CD4-positive, alpha-beta memory T cell (primary cell): Measurements from ENCODE around the gene TFIP11. TPM values are rescaled to one million over a fixed set of nuclear protein-coding genes. Genes with fewer than 3 reads are reported as not detected.

Experiments
- CTCF ChIA-PET: fragments of 350-600 bp; sonication (Branson Sonifier 250); formaldehyde crosslinking; loops from one replicate; lab custom pipeline; 2021; ENCODE audit warnings: inconsistent platforms; ENCODE audit not compliant: partially characterized antibody; lab: Charles Lee
- POLR2A ChIA-PET: fragments of 350-600 bp; sonication (Branson Sonifier 250); formaldehyde crosslinking; loops from one replicate; lab custom pipeline; 2021; ENCODE audit not compliant: partially characterized antibody; lab: Charles Lee
- DNase-seq, 5 donors: peaks; one replicate each; pipeline versions ENCODE4 v3.0.0 to v3.0.0-alpha.2; 2020 to 2022; ENCODE audit warnings: mixed read lengths in 1 of 5
- H3K27ac ChIP-seq: one replicate; pipeline ENCODE4 v1.7.0; 2013; ENCODE audit warnings: low read depth, low read length
- H3K27me3 ChIP-seq: 2 replicates; pipeline ENCODE4 v1.7.0; 2013; ENCODE audit warnings: mild to moderate bottlenecking, low read length, moderate library complexity; ENCODE audit not compliant: insufficient read depth
- H3K36me3 ChIP-seq: 2 replicates; pipeline ENCODE4 v1.7.0; 2013; ENCODE audit warnings: mild to moderate bottlenecking, low read length, moderate library complexity; ENCODE audit not compliant: insufficient read depth
- H3K4me1 ChIP-seq: 2 replicates; pipeline ENCODE4 v1.7.0; 2013; ENCODE audit warnings: mild to moderate bottlenecking, low read length, moderate library complexity; ENCODE audit not compliant: insufficient read depth
- H3K4me3 ChIP-seq, 2 donors: one replicate each; pipeline ENCODE4 v1.7.0; 2013; ENCODE audit warnings: low read length in 2 of 2, mild to moderate bottlenecking in 1 of 2
- H3K9me3 ChIP-seq, 2 donors: one replicate each; pipeline ENCODE4 v1.7.0; 2013; ENCODE audit warnings: low read length in 2 of 2, control low read depth in 1 of 2; ENCODE audit not compliant: control insufficient read depth in 1 of 2
- H3K27ac Mint-ChIP-seq, 7 donors: one replicate each; pipeline ENCODE4 v1.8.0; 2020 to 2021; ENCODE audit warnings: mixed read lengths in 7 of 7, mild to moderate bottlenecking in 6 of 7, inconsistent platforms in 3 of 7, moderate library complexity in 3 of 7
- H3K27me3 Mint-ChIP-seq, 2 donors: one replicate each; pipeline ENCODE4 v1.8.0; 2020 to 2021; ENCODE audit warnings: mixed read lengths in 2 of 2
- H3K36me3 Mint-ChIP-seq, 2 donors: one replicate each; pipeline ENCODE4 v1.8.0; 2020 to 2021; ENCODE audit warnings: mixed read lengths in 2 of 2, inconsistent platforms in 1 of 2, mild to moderate bottlenecking in 1 of 2
- H3K4me1 Mint-ChIP-seq, 4 donors: one replicate each; pipeline ENCODE4 v1.8.0; 2020 to 2021; ENCODE audit warnings: mixed read lengths in 4 of 4, mild to moderate bottlenecking in 1 of 4
- H3K4me3 Mint-ChIP-seq, 8 donors: one replicate each; pipeline ENCODE4 v1.8.0; 2020 to 2021; ENCODE audit warnings: mixed read lengths in 8 of 8, mild to moderate bottlenecking in 7 of 8, moderate library complexity in 6 of 8, inconsistent platforms in 3 of 8
- H3K9me3 Mint-ChIP-seq, 8 donors: one replicate each; pipeline ENCODE4 v1.8.0; 2020 to 2021; ENCODE audit warnings: mixed read lengths in 8 of 8, mild to moderate bottlenecking in 5 of 8, inconsistent platforms in 3 of 8, moderate library complexity in 1 of 8
- intact Hi-C: fragments of 100-400 bp; cut with micrococcal nuclease; formaldehyde crosslinking; loops from one replicate; pipeline ENCODE4 v1.15.1; 2023
- polyA plus RNA-seq, 2 donors: library from polyadenylated mRNA; unstranded; fragments of 300-500 nt; fragmentation: Illumina TruSeq; gene quantifications; one replicate each; pipeline ENCODE4 v1.2.3, GENCODE V29; 2021
- total RNA-seq, 2 experiments: library from RNA; stranded (reverse); gene quantifications; one replicate each; pipeline ENCODE4 v1.2.3, GENCODE V29; 2021

TFIP11 gene
- total and polyA plus RNA-seq, 4 experiments from 2014 or later = 22.2 to 74.5 (median 59.0) TPM

DNA sequence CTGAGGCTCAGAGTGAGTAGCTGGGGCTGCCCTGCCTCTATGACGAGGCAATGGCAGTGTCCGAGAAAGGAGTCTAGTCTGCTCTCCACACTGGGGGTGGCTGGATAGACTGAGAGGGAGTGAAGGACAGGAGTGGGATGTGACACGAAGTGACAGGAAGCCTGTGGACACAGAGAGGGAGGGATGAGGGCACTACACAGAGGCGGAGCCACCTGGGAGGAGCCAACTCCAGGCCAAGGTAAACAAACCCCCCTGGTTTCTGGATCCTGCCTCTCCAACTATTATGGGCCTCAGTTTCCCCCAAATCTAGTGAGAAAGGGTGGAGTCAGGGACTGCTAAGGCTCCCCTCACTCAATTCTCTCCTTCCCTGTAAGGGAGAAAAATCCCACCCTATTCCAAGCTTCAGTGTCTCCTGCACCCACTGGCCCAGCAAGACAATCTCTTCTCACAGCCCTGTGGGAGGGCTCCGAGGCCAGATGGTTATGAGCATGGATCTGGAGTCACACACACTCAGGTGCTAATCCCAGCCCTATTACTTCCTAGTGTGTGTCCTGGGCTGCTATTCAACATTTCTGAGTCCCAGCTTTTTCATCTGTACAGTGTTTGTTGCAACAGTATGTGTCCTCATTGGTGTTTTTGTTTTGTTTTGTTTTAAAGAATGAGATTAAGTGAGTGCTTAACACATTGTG lies 58.3 kb downstream of the TFIP11 start:
- no peak overlapping the region for H3K4me3 ChIP-seq
- peaks cover 32% of the 10 kb centered on the region for H3K36me3 ChIP-seq
- no peaks in the 10 kb centered on the region for H3K9me3 Mint-ChIP-seq
- no peaks in the 10 kb centered on the region for H3K27me3 ChIP-seq
- H3K4me3 Mint-ChIP-seq = peak overlapping the region in 1 of 8 donors; percentile 48
- no peak overlapping the region for H3K27ac ChIP-seq
- no peaks in the 10 kb centered on the region for H3K9me3 ChIP-seq
- ChIA-PET CTCF (interaction anchor here (1.2 kb wide), 1 partner anchor 9 kb away, joined by 4 read pairs; no protein-coding TSS in a partner anchor), POLR2A (no interaction called here)
- H3K36me3 Mint-ChIP-seq = peaks cover 39 to 59% of the 10 kb centered on the region in 2 donors
- H3K27ac Mint-ChIP-seq = peak overlapping the region in 2 of 7 donors; percentile 48 to 62
- intact Hi-C loops = no loop called here
- no peak for DNase-seq
- H3K27me3 Mint-ChIP-seq = no peaks in the 10 kb centered on the region
- H3K4me1 ChIP-seq = no peaks in the 10 kb centered on the region
- H3K4me1 Mint-ChIP-seq = no peaks in the 10 kb centered on the region

- intact Hi-C loops = no loop called here
- peaks cover 31% of the 10 kb centered on the region for H3K36me3 ChIP-seq
Measured at GRCh38 chr22:26453216-26453615, 59.1 kb downstream of the TFIP11 start.

GRCh38 chr22:26452236-26453016 lies 59.8 kb downstream of the TFIP11 start:
- Mint-ChIP-seq H3K4me3 (no peak overlapping the region), H3K27me3 (no peaks in the 10 kb centered on the region), H3K4me1 (no peaks in the 10 kb centered on the region), H3K9me3 (no peaks in the 10 kb centered on the region), H3K36me3 (peaks cover 37 to 50% of the 10 kb centered on the region in 2 donors), H3K27ac (no peak overlapping the region)
- intact Hi-C loops = no loop called here
- Histone ChIP-seq H3K4me1 (no peaks in the 10 kb centered on the region), H3K4me3 (no peak overlapping the region), H3K36me3 (peaks cover 23% of the 10 kb centered on the region), H3K27me3 (no peaks in the 10 kb centered on the region), H3K27ac (no peak overlapping the region), H3K9me3 (no peaks in the 10 kb centered on the region)
- no peak for DNase-seq
- ChIA-PET CTCF (interaction anchor here (1.2 kb wide), 1 partner anchor 10 kb away, joined by 4 read pairs; no protein-coding TSS in a partner anchor), POLR2A (no interaction called here)

More at GRCh38 chr22:26453216-26453615, 59.1 kb downstream of the TFIP11 start:
- ChIA-PET POLR2A (no interaction called here), CTCF (interaction anchor here (1.2 kb wide), 1 partner anchor 9 kb away, joined by 4 read pairs; no protein-coding TSS in a partner anchor)
- no peaks in the 10 kb centered on the region for H3K27me3 ChIP-seq
- H3K27ac ChIP-seq = no peak overlapping the region
- no peak overlapping the region for H3K4me3 ChIP-seq
- Mint-ChIP-seq H3K4me3 (no peak overlapping the region), H3K36me3 (peaks cover 37 to 57% of the 10 kb centered on the region in 2 donors), H3K27me3 (no peaks in the 10 kb centered on the region), H3K9me3 (no peaks in the 10 kb centered on the region), H3K27ac (no peak overlapping the region), H3K4me1 (no peaks in the 10 kb centered on the region)
- no peak for DNase-seq
- no peaks in the 10 kb centered on the region for H3K4me1 ChIP-seq
- no peaks in the 10 kb centered on the region for H3K9me3 ChIP-seq

- no peaks in the 10 kb centered on the region for H3K27me3 Mint-ChIP-seq
- DNase-seq = no peak
- H3K27me3 ChIP-seq = no peaks in the 10 kb centered on the region
- H3K36me3 Mint-ChIP-seq = peaks cover 29 to 39% of the 10 kb centered on the region in 2 donors
- intact Hi-C loops = no loop called here
- H3K9me3 Mint-ChIP-seq = no peaks in the 10 kb centered on the region
- H3K4me1 Mint-ChIP-seq = peaks cover 0 to 2% (median 0%) of the 10 kb centered on the region in 4 donors
- peak overlapping the region in 1 of 7 donors; percentile 29 for H3K27ac Mint-ChIP-seq
- H3K36me3 ChIP-seq = peaks cover 18% of the 10 kb centered on the region
- H3K4me3 Mint-ChIP-seq = no peak overlapping the region
- ChIA-PET POLR2A (no interaction called here), CTCF (interaction anchor here (0.9 kb wide), 1 partner anchor 84 kb away, joined by 3 read pairs; no protein-coding TSS in a partner anchor)
- H3K27ac ChIP-seq = no peak overlapping the region
- no peak overlapping the region for H3K4me3 ChIP-seq
- no peaks in the 10 kb centered on the region for H3K9me3 ChIP-seq
- no peaks in the 10 kb centered on the region for H3K4me1 ChIP-seq
Measured at GRCh38 chr22:26450453-26451185, 61.7 kb downstream of the TFIP11 start.

GRCh38 chr22:26448941-26449340 lies 63.3 kb downstream of the TFIP11 start:
- no peaks in the 10 kb centered on the region for H3K27me3 ChIP-seq
- POLR2A ChIA-PET = interaction anchor here (0.6 kb wide), 1 partner anchor 10 kb away, joined by 3 read pairs; no protein-coding TSS in a partner anchor
- H3K27ac ChIP-seq = no peak overlapping the region
- peaks cover 23 to 35% of the 10 kb centered on the region in 2 donors for H3K36me3 Mint-ChIP-seq
- H3K4me1 Mint-ChIP-seq = peaks cover 0 to 5% (median 0%) of the 10 kb centered on the region in 4 donors
- peaks cover 18% of the 10 kb centered on the region for H3K36me3 ChIP-seq
- H3K9me3 ChIP-seq = no peaks in the 10 kb centered on the region
- H3K27ac Mint-ChIP-seq = peak overlapping the region in 2 of 7 donors; percentile 13
- no peak overlapping the region for H3K4me3 Mint-ChIP-seq
- no peaks in the 10 kb centered on the region for H3K27me3 Mint-ChIP-seq
- no peak for DNase-seq
- CTCF ChIA-PET = interaction anchor here (1.0 to 1.4 kb wide), 3 partner anchors 12 to 14 kb away, joined by 4 read pairs; no protein-coding TSS in a partner anchor
- no peaks in the 10 kb centered on the region for H3K9me3 Mint-ChIP-seq
- no peaks in the 10 kb centered on the region for H3K4me1 ChIP-seq
- no peak overlapping the region for H3K4me3 ChIP-seq
- intact Hi-C loops = no loop called here

DNA sequence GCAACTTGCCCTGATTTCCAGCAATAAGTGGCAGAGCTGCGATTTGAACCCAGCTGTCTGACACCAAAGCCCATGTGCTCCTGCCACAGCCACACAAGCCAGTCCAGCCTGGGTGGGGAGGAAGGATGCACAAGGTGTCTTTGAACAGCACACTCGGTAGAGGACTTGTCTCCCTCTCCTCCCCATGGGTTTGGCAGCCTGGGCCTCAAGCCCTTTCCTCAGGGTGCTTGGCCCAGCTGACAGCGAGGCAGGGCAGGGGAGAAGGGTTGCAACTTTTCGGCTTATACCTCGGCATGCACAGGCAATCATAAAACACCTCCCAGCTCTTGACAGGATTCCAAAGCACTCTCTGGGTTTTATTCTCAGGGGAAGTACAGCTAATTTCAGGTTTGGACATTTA lies 63.9 kb downstream of the TFIP11 start:
- Histone ChIP-seq H3K4me3 (no peak overlapping the region), H3K27me3 (no peaks in the 10 kb centered on the region), H3K4me1 (no peaks in the 10 kb centered on the region), H3K36me3 (peaks cover 13% of the 10 kb centered on the region), H3K27ac (no peak overlapping the region), H3K9me3 (no peaks in the 10 kb centered on the region)
- Mint-ChIP-seq H3K9me3 (no peaks in the 10 kb centered on the region), H3K27ac (peak overlapping the region in 2 of 7 donors; percentile 13 to 24), H3K4me3 (no peak overlapping the region), H3K36me3 (peaks cover 23 to 30% of the 10 kb centered on the region in 2 donors), H3K27me3 (no peaks in the 10 kb centered on the region), H3K4me1 (peaks cover 0 to 5% (median 0%) of the 10 kb centered on the region in 4 donors)
- no peak for DNase-seq
- intact Hi-C loops = no loop called here
- POLR2A ChIA-PET = interaction anchor here (0.6 kb wide), 1 partner anchor 10 kb away, joined by 3 read pairs; no protein-coding TSS in a partner anchor
- CTCF ChIA-PET = interaction anchor here (1.3 to 1.4 kb wide), 2 partner anchors 12 to 14 kb away, joined by 4 read pairs; no protein-coding TSS in a partner anchor
